Glutamatergic neuron (in vitro differentiated cells): ENCODE results near the gene CTAG1A. TPM values are rescaled to one million over a fixed set of nuclear protein-coding genes. Genes with fewer than 3 reads are reported as not detected.
"Not testable (repeated sequence)": the region's sequence is repeated elsewhere in the genome, so short reads cannot be mapped to it uniquely, and the experiment has no call there.

Experiments used
- DNase-seq: peaks from one replicate; pipeline ENCODE4 v3.0.0; 2022
- H3K27ac Mint-ChIP-seq: one replicate; pipeline ENCODE4 v1.8.0; 2020; ENCODE audit warnings: mild to moderate bottlenecking, mixed read lengths, inconsistent platforms; ENCODE audit not compliant: unreplicated experiment
- H3K27me3 Mint-ChIP-seq: one replicate; pipeline ENCODE4 v1.8.0; 2020; ENCODE audit warnings: mild to moderate bottlenecking, moderate library complexity, mixed read lengths, inconsistent platforms; ENCODE audit not compliant: unreplicated experiment
- H3K36me3 Mint-ChIP-seq: one replicate; pipeline ENCODE4 v1.8.0; 2020; ENCODE audit warnings: mild to moderate bottlenecking, mixed read lengths, inconsistent platforms; ENCODE audit not compliant: unreplicated experiment
- H3K4me1 Mint-ChIP-seq: one replicate; pipeline ENCODE4 v1.8.0; 2020; ENCODE audit warnings: mild to moderate bottlenecking, low read depth, mixed read lengths, inconsistent platforms; ENCODE audit not compliant: unreplicated experiment
- H3K4me3 Mint-ChIP-seq: one replicate; pipeline ENCODE4 v1.8.0; 2020; ENCODE audit warnings: mild to moderate bottlenecking, mixed read lengths, inconsistent platforms; ENCODE audit not compliant: unreplicated experiment
- H3K9me3 Mint-ChIP-seq: one replicate; pipeline ENCODE4 v1.8.0; 2020; ENCODE audit warnings: mild to moderate bottlenecking, moderate library complexity, mixed read lengths, inconsistent platforms; ENCODE audit not compliant: unreplicated experiment
- total RNA-seq: library from RNA; stranded (reverse); fragmentation: NEBNext Ultra II Directional; extraction: Animal tissue kit (Norgen Biotek cat#: 25700); gene quantifications from one replicate; pipeline ENCODE4 v1.2.1, GENCODE V29; 2021; ENCODE audit not compliant: unreplicated experiment
- TF ChIP-seq, protein P1 (sequence below): fragments of 200-600 bp; sonication (generic); IDR thresholded peaks from one replicate; pipeline ENCODE4 v1.5.0; 2021; ENCODE audit not compliant: partially characterized antibody, unreplicated experiment

CTAG1A gene
- total RNA-seq, 1 donor from 2014 or later = not detected

DNA sequence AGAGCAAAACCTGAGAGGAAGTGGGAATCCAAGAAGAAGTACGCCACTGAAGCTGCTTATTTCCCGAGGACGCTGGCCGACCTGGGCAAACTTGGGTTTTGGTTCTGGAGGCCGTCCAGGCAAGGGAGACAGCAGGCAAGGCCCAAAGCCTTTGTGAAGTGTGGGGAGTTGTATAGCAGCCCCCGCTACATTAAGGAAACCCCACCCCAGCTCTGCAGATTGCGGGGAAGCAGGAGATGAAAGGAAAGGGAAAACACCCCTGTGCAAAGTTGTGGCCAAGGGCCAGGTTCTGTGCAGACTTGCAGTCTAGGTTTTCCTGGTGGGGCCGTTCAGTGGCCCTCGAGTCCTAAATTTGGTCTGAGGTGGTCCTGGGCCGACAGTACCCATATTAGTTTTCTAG lies 11.9 kb upstream of the CTAG1A start:
- H3K4me1 Mint-ChIP-seq, H3K4me3 Mint-ChIP-seq, H3K9me3 Mint-ChIP-seq, DNase-seq, H3K27ac Mint-ChIP-seq, H3K36me3 Mint-ChIP-seq, H3K27me3 Mint-ChIP-seq: not testable (repeated sequence)

DNA sequence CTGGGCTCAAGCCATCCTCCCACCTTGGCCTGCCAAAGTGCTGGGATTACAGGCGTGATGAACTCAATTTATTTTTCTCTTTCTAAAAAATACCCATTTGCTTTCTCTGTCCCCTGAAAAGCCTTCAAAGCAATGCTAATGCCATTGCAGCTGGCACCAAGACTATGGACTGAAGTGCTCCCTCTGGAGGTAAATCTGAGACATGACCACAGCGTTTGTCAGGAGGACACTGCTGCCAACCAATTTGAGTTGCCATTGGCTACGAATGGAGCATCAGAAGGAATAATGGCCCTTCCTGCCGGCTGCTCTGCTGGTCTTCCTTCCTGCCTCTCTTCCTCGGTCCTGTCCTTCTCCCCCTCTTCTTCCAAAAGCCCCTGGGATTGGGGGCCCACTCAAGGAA lies 9.9 kb upstream of the CTAG1A start:
- H3K27ac Mint-ChIP-seq, DNase-seq, H3K4me1 Mint-ChIP-seq, H3K36me3 Mint-ChIP-seq, H3K27me3 Mint-ChIP-seq, H3K4me3 Mint-ChIP-seq, H3K9me3 Mint-ChIP-seq: not testable (repeated sequence)

DNA sequence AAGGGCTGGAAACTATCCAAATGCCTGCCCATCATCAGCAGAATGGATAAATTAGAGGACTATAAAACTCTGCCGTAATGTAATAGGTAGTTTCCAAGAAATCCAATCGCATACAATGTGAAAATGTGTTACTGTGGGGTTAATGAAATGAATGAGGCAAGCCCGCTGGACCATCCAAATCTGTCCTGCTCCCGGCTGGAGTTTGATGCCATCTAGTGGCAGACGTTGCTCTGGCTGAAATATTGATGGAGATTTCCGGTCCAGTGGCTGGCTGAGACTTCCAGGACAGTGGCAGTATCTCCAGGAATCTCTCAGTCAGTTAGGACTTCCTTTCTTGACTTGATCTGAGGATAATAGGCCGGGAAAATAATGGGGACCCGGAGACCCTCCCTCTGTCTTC lies 1.9 kb upstream of the CTAG1A start:
- H3K27me3 Mint-ChIP-seq, DNase-seq, H3K36me3 Mint-ChIP-seq, H3K4me3 Mint-ChIP-seq, H3K27ac Mint-ChIP-seq, H3K9me3 Mint-ChIP-seq, H3K4me1 Mint-ChIP-seq: not testable (repeated sequence)

DNA sequence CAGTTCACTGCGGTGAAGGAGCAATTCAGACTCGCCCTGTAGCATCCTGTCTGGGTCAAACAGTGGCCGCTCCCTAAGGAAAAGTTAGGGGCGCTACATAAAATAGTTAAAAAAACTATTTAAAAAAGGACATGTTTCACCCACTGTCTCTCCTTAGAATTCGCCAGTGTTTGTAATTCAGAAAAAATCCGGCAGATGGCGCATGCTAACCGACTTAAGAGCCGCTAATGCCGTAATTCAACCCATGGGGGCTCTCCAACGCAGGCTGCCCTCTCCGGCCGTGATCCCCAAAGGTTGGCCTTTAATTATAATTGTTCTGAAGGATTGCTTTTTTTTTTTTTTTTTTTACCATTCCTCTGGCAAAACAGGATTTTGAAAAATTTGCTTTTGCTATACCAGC lies 5.5 kb downstream of the CTAG1A start:
- not testable (repeated sequence) for H3K4me1 Mint-ChIP-seq, H3K36me3 Mint-ChIP-seq, H3K27me3 Mint-ChIP-seq, H3K4me3 Mint-ChIP-seq, H3K27ac Mint-ChIP-seq, H3K9me3 Mint-ChIP-seq, DNase-seq

DNA sequence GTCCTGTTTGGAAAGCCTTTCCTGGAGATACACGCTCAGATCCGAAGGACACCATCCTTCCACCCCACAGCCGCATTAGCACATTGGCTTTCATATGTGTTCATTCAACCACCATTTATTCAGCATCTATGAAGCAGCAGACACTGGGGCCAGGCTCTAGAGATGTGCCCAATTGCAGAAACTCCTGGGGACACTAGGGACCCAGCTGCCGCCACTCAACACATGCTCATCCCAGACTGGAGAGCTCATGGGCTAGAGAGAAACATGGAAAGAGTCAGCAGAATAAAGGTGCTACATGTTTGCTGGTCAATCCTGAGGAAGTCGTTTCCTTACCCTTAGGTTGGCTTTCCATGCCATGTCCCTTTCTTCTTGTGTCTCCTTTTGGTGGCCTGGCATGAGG lies 7.6 kb downstream of the CTAG1A start:
- H3K9me3 Mint-ChIP-seq = no peaks in the 10 kb centered on the region
- no peaks in the 10 kb centered on the region for H3K4me1 Mint-ChIP-seq
- no peak overlapping the region for H3K27ac Mint-ChIP-seq
- no peak for DNase-seq
- peaks cover 2% of the 10 kb centered on the region for H3K27me3 Mint-ChIP-seq
- no peak overlapping the region for H3K4me3 Mint-ChIP-seq
- H3K36me3 Mint-ChIP-seq = peaks cover 4% of the 10 kb centered on the region
- TF ChIP-seq, protein P1, sequence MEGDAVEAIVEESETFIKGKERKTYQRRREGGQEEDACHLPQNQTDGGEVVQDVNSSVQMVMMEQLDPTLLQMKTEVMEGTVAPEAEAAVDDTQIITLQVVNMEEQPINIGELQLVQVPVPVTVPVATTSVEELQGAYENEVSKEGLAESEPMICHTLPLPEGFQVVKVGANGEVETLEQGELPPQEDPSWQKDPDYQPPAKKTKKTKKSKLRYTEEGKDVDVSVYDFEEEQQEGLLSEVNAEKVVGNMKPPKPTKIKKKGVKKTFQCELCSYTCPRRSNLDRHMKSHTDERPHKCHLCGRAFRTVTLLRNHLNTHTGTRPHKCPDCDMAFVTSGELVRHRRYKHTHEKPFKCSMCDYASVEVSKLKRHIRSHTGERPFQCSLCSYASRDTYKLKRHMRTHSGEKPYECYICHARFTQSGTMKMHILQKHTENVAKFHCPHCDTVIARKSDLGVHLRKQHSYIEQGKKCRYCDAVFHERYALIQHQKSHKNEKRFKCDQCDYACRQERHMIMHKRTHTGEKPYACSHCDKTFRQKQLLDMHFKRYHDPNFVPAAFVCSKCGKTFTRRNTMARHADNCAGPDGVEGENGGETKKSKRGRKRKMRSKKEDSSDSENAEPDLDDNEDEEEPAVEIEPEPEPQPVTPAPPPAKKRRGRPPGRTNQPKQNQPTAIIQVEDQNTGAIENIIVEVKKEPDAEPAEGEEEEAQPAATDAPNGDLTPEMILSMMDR = no peak

DNA sequence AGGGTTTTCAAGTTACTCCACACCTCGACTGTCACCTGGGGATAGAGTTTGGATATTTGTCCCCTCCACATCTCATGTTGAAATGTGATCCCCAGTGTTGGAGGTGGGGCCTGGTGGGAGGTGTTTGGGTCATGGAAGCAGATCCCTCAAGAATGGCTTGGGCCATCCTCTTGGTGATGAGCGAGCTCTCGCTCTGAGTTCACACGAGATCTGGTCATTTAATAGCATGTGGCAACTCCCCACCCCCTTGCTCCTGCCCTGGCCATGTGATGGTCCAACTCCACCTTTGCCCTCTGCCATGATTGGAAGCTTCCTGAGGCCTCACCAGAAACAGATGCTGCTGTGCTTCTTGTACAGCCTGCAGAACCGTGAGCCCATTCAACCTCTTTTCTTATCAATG lies 8.3 kb downstream of the CTAG1A start:
- no peak for DNase-seq

DNA sequence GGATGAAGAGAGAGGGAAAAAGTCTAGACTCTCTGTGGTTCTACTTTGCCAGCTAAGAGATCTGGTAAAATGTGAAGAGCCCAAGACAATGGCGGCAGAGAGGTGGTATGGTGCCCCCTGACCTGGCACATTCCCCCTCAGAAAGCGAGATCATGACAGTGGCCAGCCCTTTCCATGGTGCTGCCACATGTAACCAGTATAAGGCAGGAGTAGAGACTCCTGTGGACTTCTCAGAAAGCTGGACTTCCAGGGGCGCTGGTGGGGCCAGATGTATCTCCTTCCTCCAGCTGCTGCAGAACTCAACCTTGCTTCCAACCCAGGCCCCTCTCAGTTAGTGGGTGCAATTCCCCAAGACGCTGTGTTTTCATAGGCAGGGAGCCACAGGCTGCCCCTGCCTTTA lies 9.6 kb downstream of the CTAG1A start:
- TF ChIP-seq, protein P1 = no peak
- no peak for DNase-seq
- H3K27ac Mint-ChIP-seq = no peak overlapping the region
- no peaks in the 10 kb centered on the region for H3K4me1 Mint-ChIP-seq
- no peak overlapping the region for H3K4me3 Mint-ChIP-seq
- peaks cover 4% of the 10 kb centered on the region for H3K36me3 Mint-ChIP-seq
- peaks cover 2% of the 10 kb centered on the region for H3K27me3 Mint-ChIP-seq
- H3K9me3 Mint-ChIP-seq = no peaks in the 10 kb centered on the region

More for the DNA sequence above, 8.3 kb downstream of the CTAG1A start:
- Mint-ChIP-seq H3K27me3 (peaks cover 2% of the 10 kb centered on the region), H3K4me1 (no peaks in the 10 kb centered on the region), H3K27ac (no peak overlapping the region), H3K4me3 (no peak overlapping the region), H3K36me3 (peaks cover 4% of the 10 kb centered on the region), H3K9me3 (no peaks in the 10 kb centered on the region)
- TF ChIP-seq, protein P1 = no peak
